Naive thymus-derived CD8-positive, alpha-beta T cell (primary cell): ENCODE measurements around the gene VPS8. TPM values are rescaled to one million over a fixed set of nuclear protein-coding genes. Genes with fewer than 3 reads are reported as not detected.
A peak's percentile ranks its signal among the peaks of the same experiment; 100 is the strongest.

Experiments
- ATAC-seq, 2 donors: fragments of 150-1000 bp; cut with Tn5 transposase in 1 of 2; sonication (Bioruptor Pico), chemical (Tn5 transposase) in 1 of 2; 1 replicate in 1 of 2; 2 replicates in 1 of 2; pipeline ENCODE4 v1.10.0; 2021; ENCODE audit warnings: mild to moderate bottlenecking in 2 of 2, moderate library complexity in 2 of 2
- POLR2A ChIA-PET: fragments of 350-600 bp; sonication (Branson Sonifier 250); formaldehyde crosslinking; loops from one replicate; lab custom pipeline; 2021; ENCODE audit warnings: antibody characterized with exemption; lab: Charles Lee
- DNase-seq, 10 donors: peaks; one replicate each; pipeline versions ENCODE4 v3.0.0 to v3.0.0-alpha.2; 2020 to 2022
- H3K27ac Mint-ChIP-seq, 10 donors: one replicate each; pipeline ENCODE4 v1.8.0; 2020 to 2022; ENCODE audit warnings: mild to moderate bottlenecking in 10 of 10, mixed read lengths in 10 of 10, moderate library complexity in 4 of 10, inconsistent platforms in 1 of 10
- H3K27me3 Mint-ChIP-seq, 5 donors: one replicate each; pipeline ENCODE4 v1.8.0; 2021 to 2022; ENCODE audit warnings: mixed read lengths in 5 of 5
- H3K36me3 Mint-ChIP-seq, 3 donors: one replicate each; pipeline ENCODE4 v1.8.0; 2020 to 2022; ENCODE audit warnings: mixed read lengths in 3 of 3, mild to moderate bottlenecking in 2 of 3, inconsistent platforms in 1 of 3
- H3K4me1 Mint-ChIP-seq, 4 donors: one replicate each; pipeline ENCODE4 v1.8.0; 2021 to 2022; ENCODE audit warnings: mixed read lengths in 4 of 4
- H3K4me3 Mint-ChIP-seq, 10 donors: one replicate each; pipeline ENCODE4 v1.8.0; 2020 to 2022; ENCODE audit warnings: mild to moderate bottlenecking in 10 of 10, mixed read lengths in 10 of 10, moderate library complexity in 6 of 10, inconsistent platforms in 1 of 10
- H3K9me3 Mint-ChIP-seq, 9 donors: one replicate each; pipeline ENCODE4 v1.8.0; 2020 to 2022; ENCODE audit warnings: mixed read lengths in 9 of 9, mild to moderate bottlenecking in 3 of 9, inconsistent platforms in 1 of 9, moderate library complexity in 1 of 9
- polyA plus RNA-seq, 3 donors: library from polyadenylated mRNA; unstranded; fragments of 300-500 nt; fragmentation: Illumina TruSeq; gene quantifications; one replicate each; pipeline ENCODE4 v1.2.3, GENCODE V29; 2021
- total RNA-seq, 8 experiments: library from RNA in 2 of 8; stranded (reverse) in 2 of 8; gene quantifications; one replicate each; pipeline ENCODE4 v1.2.3 and lab custom pipeline; 2021 to 2026

Gene VPS8
- total and polyA plus RNA-seq, 5 experiments from 2014 or later: 19.0 to 105 (median 30.8) TPM

DNA sequence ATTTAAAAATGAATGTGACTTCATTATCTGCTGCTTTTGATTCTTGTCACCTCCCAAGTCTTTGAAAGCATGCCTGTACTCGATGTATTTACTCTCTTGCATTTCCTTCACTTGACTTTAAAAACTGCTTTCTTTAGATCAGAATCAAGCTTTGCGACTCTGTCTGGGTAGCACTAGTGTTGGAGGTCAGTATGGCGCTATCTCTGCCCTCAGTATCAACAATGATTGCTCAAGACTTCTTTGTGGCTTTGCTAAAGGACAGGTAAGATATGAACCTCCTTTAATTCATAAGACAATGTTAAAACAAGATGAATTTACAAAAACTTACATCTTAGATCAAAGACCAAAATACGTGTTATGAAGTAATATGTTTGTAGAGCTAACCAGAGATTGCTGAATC is 37.0 kb downstream of the VPS8 start:
- peaks cover 15 to 66% (median 34%) of the 10 kb centered on the region in 3 donors for H3K36me3 Mint-ChIP-seq
- no peak overlapping the region for H3K4me3 Mint-ChIP-seq
- POLR2A ChIA-PET: no interaction called here

DNA sequence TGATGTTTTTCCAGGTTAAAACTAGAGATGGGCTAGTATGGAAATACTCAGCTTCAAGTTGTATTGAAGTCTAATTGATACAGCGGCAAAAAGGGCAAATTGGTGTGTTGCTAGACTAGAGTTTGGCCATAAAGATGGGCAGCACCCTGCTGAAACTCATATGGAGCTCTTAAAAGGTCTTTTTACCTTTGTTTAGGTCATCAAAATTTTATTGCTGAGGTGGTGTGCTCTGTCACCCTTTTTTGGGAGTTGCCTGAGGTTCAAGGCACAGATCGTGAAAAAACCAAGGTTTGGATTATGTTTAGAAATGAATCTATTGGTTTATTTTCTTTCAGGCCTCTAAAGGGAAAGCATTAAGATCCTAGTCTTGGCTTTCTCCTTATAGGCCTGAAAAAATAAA is 38.2 kb downstream of the VPS8 start:
- ATAC-seq: no peak
- Mint-ChIP-seq H3K4me3 (no peak overlapping the region), H3K9me3 (no peaks in the 10 kb centered on the region), H3K27ac (peak overlapping the region in 1 of 10 donors; percentile 53), H3K27me3 (no peaks in the 10 kb centered on the region), H3K4me1 (peaks cover 0 to 2% (median 0%) of the 10 kb centered on the region in 4 donors), H3K36me3 (peaks cover 16 to 75% (median 44%) of the 10 kb centered on the region in 3 donors)
- no peak for DNase-seq
- POLR2A ChIA-PET: no interaction called here

More for the DNA sequence above, 37.0 kb downstream of the VPS8 start:
- no peaks in the 10 kb centered on the region for H3K27me3 Mint-ChIP-seq
- no peaks in the 10 kb centered on the region for H3K9me3 Mint-ChIP-seq
- H3K4me1 Mint-ChIP-seq: peaks cover 0 to 2% (median 0%) of the 10 kb centered on the region in 4 donors
- DNase-seq (no peak), ATAC-seq (no peak)
- no peak overlapping the region for H3K27ac Mint-ChIP-seq

DNA sequence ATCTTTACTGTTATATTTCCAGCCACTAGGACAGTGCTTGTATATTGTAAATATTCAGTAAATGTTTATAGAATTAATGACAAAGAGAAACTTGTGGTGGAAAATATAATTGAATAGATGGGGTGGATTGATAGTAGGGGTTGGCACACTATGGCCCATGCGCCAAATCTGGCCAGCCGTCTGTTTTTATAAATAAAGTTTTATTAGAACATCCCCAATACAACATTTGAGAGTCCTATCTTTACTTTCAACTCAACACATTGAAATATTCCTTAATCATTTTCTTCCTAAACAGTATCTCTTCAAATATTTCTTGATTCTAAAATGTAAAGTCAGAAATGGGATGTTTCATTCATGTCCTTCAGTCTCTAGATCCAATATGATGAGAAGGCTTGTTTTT is 45.1 kb downstream of the VPS8 start:
- Mint-ChIP-seq H3K27ac (no peak overlapping the region), H3K4me3 (no peak overlapping the region), H3K27me3 (no peaks in the 10 kb centered on the region), H3K9me3 (no peaks in the 10 kb centered on the region), H3K4me1 (peaks cover 0 to 2% (median 0%) of the 10 kb centered on the region in 4 donors), H3K36me3 (peaks cover 39 to 93% (median 66%) of the 10 kb centered on the region in 3 donors)
- ATAC-seq (no peak), DNase-seq (no peak)
- POLR2A ChIA-PET: no interaction called here

- DNase-seq: no peak
- Mint-ChIP-seq H3K9me3 (no peaks in the 10 kb centered on the region), H3K36me3 (peaks cover 9 to 90% (median 31%) of the 10 kb centered on the region in 3 donors), H3K4me1 (peaks cover 0 to 2% (median 0%) of the 10 kb centered on the region in 4 donors), H3K27ac (peak overlapping the region in 2 of 10 donors; percentile 49 to 57), H3K4me3 (no peak overlapping the region), H3K27me3 (no peaks in the 10 kb centered on the region)
- no peak for ATAC-seq
- POLR2A ChIA-PET: no interaction called here
Observed at GRCh38 chr3:184864000-184864399, 52.0 kb downstream of the VPS8 start.

DNA sequence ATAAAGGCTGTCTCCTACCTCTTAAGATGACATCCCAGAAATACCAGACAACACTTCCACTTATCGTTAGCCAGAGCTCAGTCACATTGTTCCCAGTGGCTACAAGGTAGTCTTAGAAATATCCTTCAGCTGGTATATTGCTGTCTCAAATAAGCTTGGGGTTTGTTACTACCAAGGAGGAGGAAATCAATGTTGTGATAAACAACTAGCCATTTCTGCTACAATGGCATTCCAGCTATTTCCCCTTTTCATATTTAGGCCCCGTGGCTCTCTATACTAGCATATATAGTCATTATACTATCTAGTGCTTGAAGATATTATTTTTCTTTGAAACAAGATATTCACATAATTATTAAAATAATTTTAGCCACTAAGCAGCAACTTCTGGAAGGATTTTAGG is 56.5 kb downstream of the VPS8 start:
- Mint-ChIP-seq H3K4me1 (no peaks in the 10 kb centered on the region), H3K27me3 (no peaks in the 10 kb centered on the region), H3K36me3 (peaks cover 0 to 90% (median 30%) of the 10 kb centered on the region in 3 donors), H3K27ac (no peak overlapping the region), H3K4me3 (no peak overlapping the region), H3K9me3 (no peaks in the 10 kb centered on the region)
- ATAC-seq: no peak
- POLR2A ChIA-PET: no interaction called here
- DNase-seq: no peak

GRCh38 chr3:184872200-184872599 is 60.2 kb downstream of the VPS8 start:
- peaks cover 10 to 84% (median 24%) of the 10 kb centered on the region in 3 donors for H3K36me3 Mint-ChIP-seq
- H3K4me3 Mint-ChIP-seq: no peak overlapping the region
- peak overlapping the region in 4 of 10 donors; percentile 20 to 44 (median 38) for H3K27ac Mint-ChIP-seq
- POLR2A ChIA-PET: no interaction called here
- no peaks in the 10 kb centered on the region for H3K27me3 Mint-ChIP-seq
- no peak for DNase-seq
- no peaks in the 10 kb centered on the region for H3K9me3 Mint-ChIP-seq
- H3K4me1 Mint-ChIP-seq: peaks cover 0 to 3% (median 0%) of the 10 kb centered on the region in 4 donors
- no peak for ATAC-seq

GRCh38 chr3:184873141-184873540 is 61.2 kb downstream of the VPS8 start:
- Mint-ChIP-seq H3K4me1 (peaks cover 0 to 3% (median 0%) of the 10 kb centered on the region in 4 donors), H3K27ac (peak overlapping the region in 1 of 10 donors; percentile 49), H3K4me3 (no peak overlapping the region), H3K27me3 (no peaks in the 10 kb centered on the region), H3K9me3 (no peaks in the 10 kb centered on the region), H3K36me3 (peaks cover 10 to 83% (median 24%) of the 10 kb centered on the region in 3 donors)
- ATAC-seq (no peak), DNase-seq (no peak)
- POLR2A ChIA-PET: no interaction called here

GRCh38 chr3:184874709-184875644 is 63.0 kb downstream of the VPS8 start:
- Mint-ChIP-seq H3K4me3 (no peak overlapping the region), H3K36me3 (peaks cover 10 to 82% (median 21%) of the 10 kb centered on the region in 3 donors), H3K9me3 (no peaks in the 10 kb centered on the region), H3K4me1 (peaks cover 0 to 5% (median 0%) of the 10 kb centered on the region in 4 donors), H3K27me3 (no peaks in the 10 kb centered on the region), H3K27ac (peak overlapping the region in 2 of 10 donors; percentile 27 to 44)
- no peak for ATAC-seq
- POLR2A ChIA-PET: no interaction called here
- DNase-seq: peak in 2 of 10 donors; percentile 1 to 6

GRCh38 chr3:184880276-184881019 is 68.5 kb downstream of the VPS8 start:
- Mint-ChIP-seq H3K4me3 (no peak overlapping the region), H3K27ac (no peak overlapping the region), H3K36me3 (peaks cover 17 to 88% (median 45%) of the 10 kb centered on the region in 3 donors), H3K4me1 (peaks cover 0 to 6% (median 0%) of the 10 kb centered on the region in 4 donors), H3K9me3 (no peaks in the 10 kb centered on the region), H3K27me3 (no peaks in the 10 kb centered on the region)
- POLR2A ChIA-PET: interaction anchor here (0.5 to 0.6 kb wide), 2 partner anchors 20 to 62 kb away, joined by 3 to 4 read pairs; no protein-coding TSS in a partner anchor
- DNase-seq (no peak), ATAC-seq (no peak)

DNA sequence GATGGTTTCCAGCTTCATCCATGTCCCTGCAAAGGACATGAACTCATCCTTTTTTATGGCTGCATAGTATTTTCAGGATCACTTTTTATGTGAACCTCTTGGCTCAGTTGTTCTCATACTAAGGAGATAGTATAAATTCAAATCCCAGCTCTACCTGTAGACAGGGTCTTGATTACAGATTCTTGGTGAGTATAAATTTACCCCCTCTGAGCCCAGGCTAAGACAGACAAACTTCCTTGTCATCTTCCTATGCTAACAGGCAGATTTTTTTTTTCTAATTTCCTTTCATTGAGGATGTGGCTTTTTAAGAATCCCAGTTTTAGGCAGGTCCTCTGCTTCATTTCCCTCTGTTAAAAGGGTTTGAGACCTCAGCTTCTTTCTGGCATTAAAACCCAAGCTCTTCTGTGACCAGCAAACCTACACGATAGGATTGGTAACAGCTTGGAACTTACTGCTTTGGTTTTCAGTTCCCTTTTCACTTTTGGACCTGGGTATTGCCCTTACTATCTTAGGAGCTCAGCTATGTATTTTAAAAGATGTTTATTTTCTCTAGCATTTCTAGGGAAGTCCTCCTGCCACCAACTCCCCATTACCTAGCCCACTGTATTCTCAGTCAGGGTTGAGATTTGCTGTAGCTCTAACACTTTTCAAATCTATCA is 72.5 kb downstream of the VPS8 start:
- Mint-ChIP-seq H3K36me3 (peaks cover 7 to 95% (median 49%) of the 10 kb centered on the region in 3 donors), H3K27me3 (no peaks in the 10 kb centered on the region), H3K4me3 (no peak overlapping the region), H3K9me3 (no peaks in the 10 kb centered on the region), H3K4me1 (peaks cover 0 to 4% (median 0%) of the 10 kb centered on the region in 4 donors), H3K27ac (peak overlapping the region in 2 of 10 donors; percentile 15 to 38)
- ATAC-seq (no peak), DNase-seq (no peak)
- POLR2A ChIA-PET: no interaction called here

DNA sequence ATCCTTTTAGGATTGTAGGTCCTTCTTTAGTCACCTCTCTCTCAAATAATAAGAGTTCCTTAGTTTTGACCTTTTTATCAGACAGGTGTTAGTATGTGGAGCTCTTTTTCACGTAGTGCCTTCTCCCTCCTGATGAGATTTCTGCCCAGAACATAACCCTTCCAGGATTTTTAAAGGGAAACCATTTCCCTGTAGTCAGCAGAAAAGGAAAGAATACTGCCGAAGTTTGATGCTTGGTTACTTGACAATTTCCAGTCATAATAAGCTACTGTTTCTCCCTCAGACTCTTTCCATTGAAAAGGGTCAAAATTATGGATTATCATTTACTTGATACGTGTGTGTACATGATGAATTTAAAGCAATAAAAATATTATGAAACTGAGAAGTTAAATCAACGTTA is 73.1 kb downstream of the VPS8 start:
- no peaks in the 10 kb centered on the region for H3K9me3 Mint-ChIP-seq
- H3K4me1 Mint-ChIP-seq: peaks cover 0 to 4% (median 0%) of the 10 kb centered on the region in 4 donors
- H3K36me3 Mint-ChIP-seq: peaks cover 7 to 95% (median 49%) of the 10 kb centered on the region in 3 donors
- H3K4me3 Mint-ChIP-seq: no peak overlapping the region
- no peak for ATAC-seq
- DNase-seq: no peak
- H3K27ac Mint-ChIP-seq: no peak overlapping the region
- POLR2A ChIA-PET: no interaction called here
- H3K27me3 Mint-ChIP-seq: no peaks in the 10 kb centered on the region

DNA sequence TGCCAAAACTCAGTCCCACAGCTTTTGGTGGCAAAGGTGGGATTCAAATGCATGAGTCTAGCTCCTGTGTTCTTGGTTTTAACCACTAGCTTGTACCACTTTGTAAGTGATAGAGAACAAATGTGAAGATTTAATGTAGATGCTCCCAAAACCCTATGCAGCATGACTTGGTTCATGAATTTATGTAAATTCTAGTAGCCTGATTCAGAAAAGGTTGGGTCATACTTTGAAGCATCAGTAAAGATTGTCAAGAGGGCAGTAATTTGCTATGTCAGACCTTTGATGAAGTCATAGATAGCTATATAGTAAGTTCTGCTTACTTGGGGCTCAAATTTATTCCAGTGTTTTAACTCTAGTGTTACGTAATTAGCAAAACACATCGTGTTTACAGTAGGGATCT is 75.6 kb downstream of the VPS8 start:
- no peaks in the 10 kb centered on the region for H3K9me3 Mint-ChIP-seq
- ATAC-seq (no peak), DNase-seq (no peak)
- no peak overlapping the region for H3K27ac Mint-ChIP-seq
- H3K4me3 Mint-ChIP-seq: no peak overlapping the region
- H3K4me1 Mint-ChIP-seq: peaks cover 0 to 2% (median 0%) of the 10 kb centered on the region in 4 donors
- H3K27me3 Mint-ChIP-seq: no peaks in the 10 kb centered on the region
- peaks cover 7 to 89% (median 36%) of the 10 kb centered on the region in 3 donors for H3K36me3 Mint-ChIP-seq
- POLR2A ChIA-PET: no interaction called here
